Effector memory CD4-positive, alpha-beta T cell (primary cell): Measurements from ENCODE around the gene ADAP1.
"Not testable (repeated sequence)": the region's sequence is repeated elsewhere in the genome, so short reads cannot be mapped to it uniquely, and the experiment has no call there.

Source experiments
- DNase-seq, 3 donors: peaks; one replicate each; pipeline ENCODE4 v3.0.0-alpha.2; 2020
- H3K27ac ChIP-seq: 2 replicates; pipeline ENCODE4 v1.7.0; 2013; ENCODE audit warnings: mild to moderate bottlenecking, low read length, moderate library complexity; ENCODE audit not compliant: insufficient read depth, poor library complexity, severe bottlenecking
- H3K27me3 ChIP-seq: replicated peaks from 2 replicates; pipeline ENCODE4 v1.7.0; 2013; ENCODE audit warnings: mild to moderate bottlenecking, low read length; ENCODE audit not compliant: insufficient read depth, control insufficient read depth, poor library complexity, severe bottlenecking
- H3K36me3 ChIP-seq: 2 replicates; pipeline ENCODE4 v1.7.0; 2013; ENCODE audit warnings: mild to moderate bottlenecking, low read length, moderate library complexity; ENCODE audit not compliant: control insufficient read depth, insufficient read depth
- H3K4me1 ChIP-seq: 2 replicates; pipeline ENCODE4 v1.7.0; 2013; ENCODE audit warnings: low read length, mild to moderate bottlenecking; ENCODE audit not compliant: control insufficient read depth, insufficient read depth, poor library complexity, severe bottlenecking
- H3K4me3 ChIP-seq: 2 replicates; pipeline ENCODE4 v1.7.0; 2013; ENCODE audit warnings: low read length, low read depth, mild to moderate bottlenecking; ENCODE audit not compliant: insufficient read depth, poor library complexity, severe bottlenecking
- H3K9me3 ChIP-seq: 2 replicates; pipeline ENCODE4 v1.7.0; 2013; ENCODE audit warnings: mild to moderate bottlenecking, low read length, moderate library complexity; ENCODE audit not compliant: control insufficient read depth

Gene ADAP1

DNA sequence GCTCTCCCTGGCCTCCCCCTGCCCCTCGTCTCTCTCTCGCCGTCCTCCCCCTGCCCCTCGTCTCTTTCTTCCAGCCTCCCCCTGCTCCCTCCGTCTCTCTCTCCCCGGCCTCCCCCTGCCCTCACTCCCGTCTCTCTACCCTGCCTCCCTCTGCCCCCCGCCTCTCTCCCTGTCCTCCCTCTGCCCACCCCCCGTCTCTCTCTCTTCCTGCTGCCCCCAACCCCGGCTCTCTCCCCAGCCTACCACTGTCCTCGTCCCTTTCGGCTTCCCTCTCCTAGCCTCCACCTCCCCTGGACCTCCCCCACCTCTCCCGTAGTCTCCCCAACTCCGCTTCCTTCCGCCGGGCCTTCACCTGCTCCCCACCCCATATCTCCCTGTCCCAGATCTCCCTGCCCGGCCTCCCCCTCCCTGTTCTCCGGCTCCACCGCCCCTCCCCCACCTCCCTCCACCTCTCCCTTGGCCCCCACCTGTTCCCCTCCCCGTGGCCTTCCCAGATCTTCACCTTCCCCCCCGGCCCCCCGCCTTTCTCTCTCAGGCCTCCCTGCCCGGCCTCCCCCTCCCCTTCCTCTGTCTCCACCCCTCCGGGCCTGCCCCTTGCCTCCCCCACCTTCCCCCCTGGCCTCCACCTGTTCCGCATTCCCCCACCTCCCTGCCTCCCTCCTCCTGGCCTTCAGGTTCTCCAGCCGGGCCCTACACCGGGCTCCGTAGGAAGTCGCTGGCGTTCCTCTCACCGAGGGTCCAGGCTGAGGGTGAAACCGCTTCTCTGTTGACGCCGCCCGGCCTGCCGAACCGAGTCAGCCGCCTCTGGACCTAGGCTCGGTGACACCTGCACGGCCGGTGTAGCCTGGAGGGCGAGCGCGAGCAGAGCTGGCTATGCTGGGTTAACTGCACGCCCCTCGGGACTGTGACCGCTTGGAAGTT lies 76.9 kb downstream of the ADAP1 start:
- peak overlapping the region; percentile 80 for H3K27ac ChIP-seq
- H3K4me3 ChIP-seq, result peak overlapping the region; percentile 82
- H3K9me3 ChIP-seq, result no peaks in the 10 kb centered on the region
- no peak for DNase-seq
- peaks cover 4% of the 10 kb centered on the region for H3K36me3 ChIP-seq
- H3K27me3 ChIP-seq, result no peaks in the 10 kb centered on the region
- H3K4me1 ChIP-seq, result peaks cover 18% of the 10 kb centered on the region

DNA sequence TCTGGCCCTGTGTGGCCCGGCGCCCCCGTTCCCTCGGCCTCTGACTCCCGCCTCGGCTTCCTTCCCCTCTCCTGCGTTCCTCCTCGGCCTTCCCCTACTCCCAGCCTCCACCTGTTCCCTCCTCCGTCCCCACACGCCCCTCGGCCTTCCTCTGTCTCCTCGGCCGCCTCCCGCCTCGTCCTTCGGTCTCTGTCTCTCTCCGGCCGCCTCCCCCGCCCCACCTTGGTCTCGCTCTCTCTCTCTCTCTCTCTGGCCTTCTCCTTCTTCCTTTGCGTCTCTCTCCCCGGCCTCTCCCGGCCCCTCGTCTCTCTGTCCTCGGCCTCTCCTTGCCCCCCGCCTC lies 77.5 kb downstream of the ADAP1 start:
- Histone ChIP-seq H3K4me3 (peak overlapping the region; percentile 82), H3K27me3 (no peaks in the 10 kb centered on the region), H3K36me3 (peaks cover 7% of the 10 kb centered on the region), H3K4me1 (peaks cover 18% of the 10 kb centered on the region), H3K9me3 (no peaks in the 10 kb centered on the region), H3K27ac (peak overlapping the region; percentile 80)
- no peak for DNase-seq

DNA sequence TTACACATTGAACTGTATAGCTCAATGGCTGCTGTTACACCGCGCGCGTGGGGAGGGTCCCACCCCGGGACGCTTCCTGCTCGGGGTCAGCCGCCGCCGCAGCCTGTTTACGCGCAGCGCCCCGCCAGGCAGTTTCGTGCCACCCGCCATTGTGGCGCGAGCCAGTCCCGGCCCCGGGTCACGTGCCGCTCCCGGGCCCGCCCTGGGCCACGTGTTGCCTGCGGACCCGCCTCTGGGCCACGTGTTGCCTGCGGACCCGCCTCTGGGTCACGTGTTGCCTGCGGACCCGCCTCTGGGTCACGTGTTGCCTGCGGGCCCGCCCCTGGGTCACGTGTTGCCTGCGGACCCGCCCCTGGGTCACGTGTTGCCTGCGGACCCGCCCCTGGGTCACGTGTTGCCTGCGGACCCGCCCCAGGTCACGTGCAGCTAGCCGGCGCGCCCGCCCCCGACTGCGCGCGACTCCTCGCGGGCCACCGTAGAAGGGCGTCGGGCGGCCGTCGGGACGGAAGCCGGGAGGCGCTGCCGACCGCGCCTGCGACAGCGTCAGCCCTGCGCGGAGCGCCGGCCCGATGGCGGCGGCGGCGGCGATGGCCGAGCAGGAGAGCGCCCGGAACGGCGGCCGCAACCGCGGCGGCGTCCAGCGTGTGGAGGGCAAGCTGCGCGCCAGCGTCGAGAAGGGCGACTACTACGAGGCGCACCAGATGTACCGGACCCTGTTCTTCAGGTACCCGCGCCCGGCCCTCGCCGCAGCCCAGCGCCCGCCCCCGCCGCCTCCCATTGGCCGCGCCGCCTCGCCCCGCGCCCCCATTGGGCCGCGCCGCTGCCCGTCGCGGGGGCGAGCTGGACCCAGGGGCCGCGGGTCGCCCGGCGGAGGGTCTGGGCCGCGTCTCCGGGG lies 78.2 kb downstream of the ADAP1 start, which contains the start of gene GET4:
Gene GET4 (plus strand): TSS at position 478 of the 895 bp plus-strand sequence. CDS start 92 bp downstream, at position 570.
- peak within 1 kb of the TSS; percentile 82 for H3K4me3 ChIP-seq
- peaks cover 7% of the 10 kb centered on the region for H3K36me3 ChIP-seq
- no peaks in the 10 kb centered on the region for H3K9me3 ChIP-seq
- peak within 1 kb of the TSS; percentile 80 for H3K27ac ChIP-seq
- peak; percentile 95 to 98 (median 97) for DNase-seq
- peaks cover 18% of the 10 kb centered on the region for H3K4me1 ChIP-seq
- no peaks in the 10 kb centered on the region for H3K27me3 ChIP-seq

DNA sequence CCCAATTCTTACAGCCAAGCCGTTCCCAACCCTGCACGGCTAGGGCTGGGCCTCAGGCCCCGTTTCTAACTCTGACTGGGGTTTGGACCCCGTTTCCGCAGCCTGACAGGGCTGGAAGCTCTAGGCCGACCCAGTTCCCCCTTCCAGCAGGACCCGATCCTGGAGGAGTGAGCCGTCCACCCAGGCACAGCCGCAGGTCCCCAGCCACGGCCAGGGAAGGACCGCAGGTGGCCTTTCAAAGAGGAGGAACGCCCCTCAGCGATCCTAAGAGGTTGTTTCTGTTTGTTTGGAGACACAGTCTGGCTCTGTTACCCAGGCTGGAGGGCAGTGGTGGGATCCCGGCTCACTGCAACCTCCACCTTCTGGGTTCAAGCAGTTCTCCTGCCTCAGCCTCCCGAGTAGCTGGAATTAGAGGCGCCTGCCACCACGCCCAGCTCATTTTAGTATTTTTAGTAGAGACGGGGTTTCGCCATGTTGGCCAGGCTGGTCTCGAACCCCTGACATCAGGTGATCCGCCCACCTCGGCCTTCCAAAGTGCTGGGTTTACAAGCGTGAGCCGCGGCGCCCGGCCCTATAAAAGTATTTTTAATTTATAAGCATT lies 78.9 kb downstream of the ADAP1 start:
- Histone ChIP-seq H3K9me3 (no peaks in the 10 kb centered on the region), H3K4me3 (no peak overlapping the region), H3K4me1 (peaks cover 18% of the 10 kb centered on the region), H3K27me3 (no peaks in the 10 kb centered on the region), H3K27ac (peak overlapping the region; percentile 57), H3K36me3 (peaks cover 10% of the 10 kb centered on the region)
- no peak for DNase-seq

DNA sequence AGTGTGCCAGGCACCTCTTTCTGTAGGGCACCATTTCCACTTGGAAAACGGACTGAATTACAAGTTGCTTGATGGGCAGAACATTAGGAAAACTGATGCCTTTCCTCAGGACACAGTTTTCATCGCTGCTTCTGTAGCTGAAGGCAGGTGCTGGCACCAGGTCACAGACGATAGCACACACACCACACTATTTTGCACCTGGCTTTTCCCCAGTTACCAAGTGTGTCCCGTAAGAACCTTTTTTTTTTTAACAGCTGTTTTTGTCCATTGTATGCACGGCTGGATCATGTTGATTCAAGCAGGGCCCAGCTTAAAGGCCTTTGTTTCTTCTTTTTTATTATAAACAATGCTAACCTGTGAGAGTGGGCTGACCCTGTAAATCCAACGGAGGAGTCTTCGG lies 79.4 kb downstream of the ADAP1 start:
- no peak for DNase-seq
- H3K27ac ChIP-seq, result no peak overlapping the region
- H3K27me3 ChIP-seq, result no peaks in the 10 kb centered on the region
- H3K4me3 ChIP-seq, result no peak overlapping the region
- peaks cover 18% of the 10 kb centered on the region for H3K4me1 ChIP-seq
- peaks cover 10% of the 10 kb centered on the region for H3K36me3 ChIP-seq
- no peaks in the 10 kb centered on the region for H3K9me3 ChIP-seq

DNA sequence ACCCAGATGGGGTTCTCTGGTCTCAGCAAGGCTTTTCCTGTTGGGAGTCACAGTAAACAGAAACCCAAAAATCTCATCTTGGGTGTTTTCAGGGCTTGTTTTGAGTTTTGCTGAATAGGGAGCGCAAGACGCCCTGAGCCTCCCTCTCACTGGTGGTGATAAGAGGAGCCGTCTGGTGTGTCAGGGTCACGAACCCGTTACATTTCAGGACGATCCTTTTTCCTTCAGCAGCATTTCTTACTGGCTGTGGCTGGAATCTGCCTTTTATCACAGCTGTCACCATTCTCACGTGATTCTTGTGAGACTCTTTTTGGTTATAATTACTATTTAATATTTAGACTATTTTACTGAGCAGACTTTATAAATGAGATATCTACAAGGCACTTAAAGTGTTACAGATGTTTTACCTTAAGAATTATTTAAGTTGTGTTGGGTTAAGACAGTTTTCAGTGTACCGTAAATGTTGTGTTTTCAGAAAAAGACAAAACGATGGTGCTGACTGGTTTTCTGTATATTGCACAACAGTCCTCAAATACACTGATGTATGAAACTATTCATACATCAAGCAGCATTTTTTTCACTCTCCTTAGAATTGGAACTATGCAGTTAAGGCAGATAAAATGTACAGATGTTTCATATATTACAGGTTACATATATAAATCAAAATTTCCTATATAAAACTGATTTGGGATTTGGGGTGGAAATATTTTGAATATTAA lies 80.3 kb downstream of the ADAP1 start:
- no peak overlapping the region for H3K4me3 ChIP-seq
- H3K27me3 ChIP-seq, result no peaks in the 10 kb centered on the region
- peaks cover 16% of the 10 kb centered on the region for H3K36me3 ChIP-seq
- H3K9me3 ChIP-seq, result no peaks in the 10 kb centered on the region
- peaks cover 17% of the 10 kb centered on the region for H3K4me1 ChIP-seq
- DNase-seq, result no peak
- H3K27ac ChIP-seq, result no peak overlapping the region

DNA sequence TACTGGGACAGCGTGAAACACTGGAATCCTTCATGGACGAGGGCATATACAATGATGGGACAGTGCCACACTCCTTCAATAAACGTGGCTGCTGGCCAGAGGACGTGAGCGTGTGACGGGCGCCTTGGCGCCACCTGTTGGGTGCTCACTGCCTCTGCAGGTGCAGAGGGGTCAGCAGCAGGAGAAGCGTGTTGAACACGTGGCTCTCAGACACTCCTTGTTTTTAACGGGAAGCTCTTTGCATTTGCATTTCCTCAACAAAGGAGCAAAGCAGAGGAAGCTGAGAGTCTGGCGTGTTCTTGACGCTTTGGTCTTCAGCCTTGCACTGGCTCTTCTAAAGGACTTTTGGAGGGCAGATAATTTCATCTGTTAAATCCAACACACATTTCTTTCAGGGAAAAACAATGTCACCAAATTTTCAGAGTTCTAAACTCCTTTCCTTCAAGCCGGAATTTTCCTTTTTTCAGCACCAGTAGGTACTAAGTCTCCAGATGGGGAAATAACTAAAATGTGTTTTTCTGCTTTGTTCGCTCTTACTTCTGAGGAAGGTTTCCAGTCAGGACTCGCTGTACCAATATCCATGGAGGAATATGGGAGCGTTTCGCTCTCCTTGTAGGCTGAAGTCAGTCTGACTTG lies 81.0 kb downstream of the ADAP1 start:
- Histone ChIP-seq H3K27ac (no peak overlapping the region), H3K4me3 (no peak overlapping the region), H3K27me3 (no peaks in the 10 kb centered on the region), H3K4me1 (peaks cover 9% of the 10 kb centered on the region), H3K36me3 (peaks cover 17% of the 10 kb centered on the region), H3K9me3 (no peaks in the 10 kb centered on the region)
- peak; percentile 37 to 56 (median 44) for DNase-seq

DNA sequence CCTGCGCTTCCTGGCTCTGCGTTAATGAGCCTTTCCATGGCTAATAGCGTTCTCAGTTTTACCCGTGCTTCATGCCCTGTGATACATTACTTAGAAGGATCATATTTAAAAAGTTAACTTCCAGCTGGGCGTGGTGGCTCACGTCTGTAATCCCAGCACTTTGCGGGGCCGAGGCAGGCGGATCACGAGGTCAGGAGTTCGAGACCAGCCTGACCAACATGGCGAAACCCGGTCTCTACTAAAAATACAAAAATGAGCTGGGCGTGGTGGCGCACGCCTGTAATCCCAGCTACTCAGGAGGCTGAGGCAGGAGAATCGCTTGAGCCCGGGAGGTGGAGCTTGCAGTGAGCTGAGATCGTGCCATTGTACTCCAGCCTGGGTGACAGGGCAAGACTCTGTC lies 81.8 kb downstream of the ADAP1 start:
- H3K27me3 ChIP-seq, H3K4me3 ChIP-seq, H3K27ac ChIP-seq, H3K9me3 ChIP-seq, H3K4me1 ChIP-seq, DNase-seq: not testable (repeated sequence)
- peaks cover 19% of the 10 kb centered on the region for H3K36me3 ChIP-seq

DNA sequence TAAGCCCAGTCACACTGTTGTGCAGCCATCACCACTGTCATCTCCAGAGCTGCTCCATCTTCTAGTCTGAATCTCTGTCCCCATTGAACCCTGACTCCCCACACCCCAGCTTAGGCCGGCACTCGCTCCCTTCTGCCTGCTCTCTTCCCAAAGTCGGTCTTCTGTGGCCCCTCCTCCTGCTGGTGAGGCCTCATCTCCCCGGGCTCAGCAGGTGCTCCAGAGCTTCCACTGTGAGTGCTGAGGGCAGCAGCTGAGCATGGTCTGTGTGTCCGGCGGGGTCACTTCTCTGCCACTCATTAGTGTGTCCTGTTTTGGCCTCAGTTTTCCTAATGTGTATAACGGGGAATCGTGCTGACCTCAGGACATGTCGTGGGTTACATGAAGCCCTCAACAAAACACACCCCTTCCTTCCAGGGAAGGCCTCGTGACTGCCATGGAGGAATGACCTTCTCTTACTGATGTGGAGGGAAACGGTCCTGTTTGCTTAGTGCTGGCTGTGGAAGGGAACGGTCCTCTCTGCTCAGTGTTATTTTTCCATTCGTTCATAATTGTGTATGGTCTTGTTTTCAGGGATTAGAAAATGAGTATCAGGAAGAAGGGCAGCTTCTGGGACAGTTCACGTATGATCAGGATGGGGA lies 82.5 kb downstream of the ADAP1 start:
- Histone ChIP-seq H3K27ac (no peak overlapping the region), H3K4me1 (no peaks in the 10 kb centered on the region), H3K27me3 (no peaks in the 10 kb centered on the region), H3K9me3 (no peaks in the 10 kb centered on the region), H3K36me3 (peaks cover 26% of the 10 kb centered on the region), H3K4me3 (no peak overlapping the region)
- DNase-seq, result no peak
